SK-N-SH (cell line): ENCODE results near the gene DMD. TPM values are rescaled to one million over a fixed set of nuclear protein-coding genes. Genes with fewer than 3 reads are reported as not detected.
A peak's percentile ranks its signal among the peaks of the same experiment; 100 is the strongest.

Source experiments
- CTCF ChIA-PET: fragments of 300-600, 350-600 bp; formaldehyde crosslinking; extraction: SDS; loops from one replicate; lab custom pipeline; 2021; lab: Yijun Ruan, JAX
- POLR2A ChIA-PET: fragments of 350-600 bp; sonication (Branson Sonifier 250); formaldehyde crosslinking; extraction: SDS; loops from one replicate; lab custom pipeline; 2020; ENCODE audit warnings: antibody characterized with exemption, inconsistent platforms; lab: Yijun Ruan, JAX
- DNase-seq: peaks from one replicate; pipeline ENCODE4 v3.0.0; 2012
- H2AFZ ChIP-seq: fragments of 200-600 bp; sonication (generic); 2 replicates; pipeline ENCODE4 v1.8.1; 2016; ENCODE audit warnings: antibody characterized with exemption, mild to moderate bottlenecking, low read depth
- H3F3A ChIP-seq: fragments of 200-600 bp; sonication (generic); replicated peaks from 2 replicates; pipeline ENCODE3; 2016; ENCODE audit warnings: antibody characterized with exemption, mild to moderate bottlenecking; ENCODE audit not compliant: insufficient read depth
- H3K27ac ChIP-seq, 2 experiments: fragments of 200-500 bp in 1 of 2; fragments of 200-600 bp in 1 of 2; sonication (Bioruptor generic) in 1 of 2; sonication (generic), shearing (Covaris generic) in 1 of 2; 2 replicates each; pipeline versions ENCODE4 v1.5.1 to v1.6.1; 2014 to 2016; ENCODE audit warnings: low read depth in 2 of 2, inconsistent platforms in 1 of 2, low read length in 1 of 2, mild to moderate bottlenecking in 1 of 2, mixed read lengths in 1 of 2
- H3K27me3 ChIP-seq: fragments of 200-600 bp; sonication (generic), shearing (Covaris generic); 2 replicates; pipeline ENCODE4 v1.6.1; 2016; ENCODE audit warnings: mixed run types; ENCODE audit not compliant: insufficient read depth
- H3K36me3 ChIP-seq, 2 experiments: fragments of 200-500 bp in 1 of 2; fragments of 200-600 bp in 1 of 2; sonication (Bioruptor generic) in 1 of 2; sonication (generic) in 1 of 2; replicated peaks in 1 of 2; 2 replicates each; pipeline versions ENCODE3 to v1.5.1; 2014 to 2016; ENCODE audit warnings: low read length in 1 of 2, mild to moderate bottlenecking in 1 of 2; ENCODE audit not compliant: insufficient read depth in 2 of 2, control insufficient read depth in 1 of 2
- H3K4me1 ChIP-seq, 2 experiments: fragments of 200-500 bp in 1 of 2; fragments of 200-600 bp in 1 of 2; sonication (Bioruptor generic) in 1 of 2; sonication (generic), shearing (Covaris generic) in 1 of 2; 2 replicates each; pipeline versions ENCODE4 v1.5.1 to v1.6.1; 2014 to 2016; ENCODE audit warnings: low read depth in 1 of 2, low read length in 1 of 2, mixed run types in 1 of 2; ENCODE audit not compliant: insufficient read depth in 2 of 2, control insufficient read depth in 1 of 2
- H3K4me2 ChIP-seq: fragments of 200-600 bp; sonication (generic), shearing (Covaris generic); 2 replicates; pipeline ENCODE4 v1.6.1; 2017; ENCODE audit warnings: mixed run types
- H3K4me3 ChIP-seq, 2 experiments: fragments of 200-500 bp in 1 of 2; fragments of 200-600 bp in 1 of 2; sonication (Bioruptor generic) in 1 of 2; sonication (generic), shearing (Covaris generic) in 1 of 2; 2 replicates each; pipeline versions ENCODE4 v1.5.1 to v1.8.1; 2014 to 2016; ENCODE audit warnings: low read depth in 2 of 2, inconsistent platforms in 1 of 2, low read length in 1 of 2, mild to moderate bottlenecking in 1 of 2, mixed read lengths in 1 of 2, moderate library complexity in 1 of 2
- H3K79me2 ChIP-seq: fragments of 200-600 bp; sonication (generic); 2 replicates; pipeline ENCODE4 v1.8.1; 2017; ENCODE audit warnings: mild to moderate bottlenecking; ENCODE audit not compliant: insufficient read depth
- H3K9ac ChIP-seq: fragments of 200-600 bp; sonication (generic); 2 replicates; pipeline ENCODE4 v1.6.1; 2017; ENCODE audit warnings: mixed run types
- H3K9me2 ChIP-seq: fragments of 200-600 bp; sonication (generic); 2 replicates; pipeline ENCODE4 v1.6.1; 2017; ENCODE audit warnings: mixed run types
- H3K9me3 ChIP-seq: fragments of 200-600 bp; sonication (generic); 2 replicates; pipeline ENCODE4 v1.6.1; 2017; ENCODE audit warnings: mixed run types, mild to moderate bottlenecking, moderate library complexity
- H4K20me1 ChIP-seq: fragments of 200-600 bp; sonication (generic); 2 replicates; pipeline ENCODE4 v1.6.1; 2017; ENCODE audit warnings: mild to moderate bottlenecking, mixed run types; ENCODE audit not compliant: insufficient read depth
- ELF1 ChIP-seq: IDR thresholded peaks from 2 replicates; pipeline ENCODE4 v1.4.0; 2012
- EP300 ChIP-seq, 2 experiments: IDR thresholded peaks; 2 replicates each; pipeline versions ENCODE4 v1.4.0 to v1.6.1; 2012; ENCODE audit warnings: borderline replicate concordance in 1 of 2, low read depth in 1 of 2, low read length in 1 of 2
- EZH2phosphoT487 ChIP-seq: fragments of 200-600 bp; sonication (generic); IDR thresholded peaks from 2 replicates; pipeline ENCODE4 v1.6.1; 2017; ENCODE audit warnings: low read depth, mixed run types, mild to moderate bottlenecking, antibody characterized with exemption, moderate library complexity, borderline replicate concordance
- FOXJ3 ChIP-seq: sonication (generic); formaldehyde crosslinking; IDR thresholded peaks from 2 replicates; pipeline ENCODE4 v1.5.1; 2020; ENCODE audit warnings: mild to moderate bottlenecking, missing genetic modification reagents
- GABPA ChIP-seq: IDR thresholded peaks from 2 replicates; pipeline ENCODE4 v1.4.0; 2012; ENCODE audit warnings: low read depth, mild to moderate bottlenecking
- GATA2 ChIP-seq: sonication (generic); formaldehyde crosslinking; IDR thresholded peaks from 2 replicates; pipeline ENCODE4 v1.5.0; 2020; ENCODE audit warnings: mild to moderate bottlenecking, missing genetic modification reagents
- IRF3 ChIP-seq: fragments of 150-350 bp; IDR thresholded peaks from 2 replicates; pipeline ENCODE4 v1.6.1; 2016; ENCODE audit warnings: mild to moderate bottlenecking, low read depth, low read length
- JUND ChIP-seq: IDR thresholded peaks from 2 replicates; pipeline ENCODE4 v1.4.0; 2012
- MAX ChIP-seq: IDR thresholded peaks from 2 replicates; pipeline ENCODE4 v1.4.0; 2012; ENCODE audit warnings: low read depth
- MEF2A ChIP-seq: IDR thresholded peaks from 2 replicates; pipeline ENCODE4 v1.4.0; 2012; ENCODE audit warnings: low read depth, borderline replicate concordance
- MXI1 ChIP-seq: IDR thresholded peaks from 2 replicates; pipeline ENCODE4 v1.6.1; 2012; ENCODE audit warnings: mild to moderate bottlenecking, low read depth, low read length, improper control_type of control experiment
- NFIC ChIP-seq: IDR thresholded peaks from 2 replicates; pipeline ENCODE4 v1.4.0; 2012; ENCODE audit warnings: borderline replicate concordance
- NRF1 ChIP-seq: IDR thresholded peaks from 2 replicates; pipeline ENCODE4 v1.6.1; 2012; ENCODE audit warnings: low read depth, mild to moderate bottlenecking, low read length
- PBX3 ChIP-seq: IDR thresholded peaks from 2 replicates; pipeline ENCODE4; 2012
- RAD21 ChIP-seq: IDR thresholded peaks from 2 replicates; pipeline ENCODE4 v1.6.1; 2012; ENCODE audit warnings: mild to moderate bottlenecking, low read length
- RCOR1 ChIP-seq: fragments of 150-350 bp; IDR thresholded peaks from 2 replicates; pipeline ENCODE4 v1.6.1; 2017; ENCODE audit warnings: antibody characterized with exemption, low read length
- RFX5 ChIP-seq: IDR thresholded peaks from 2 replicates; pipeline ENCODE4 v1.6.1; 2012; ENCODE audit warnings: mild to moderate bottlenecking, improper control_type of control experiment, low read length
- RXRA ChIP-seq: IDR thresholded peaks from 2 replicates; pipeline ENCODE4 v1.4.0; 2012; ENCODE audit warnings: low read depth, mild to moderate bottlenecking, borderline replicate concordance
- SIN3A ChIP-seq: IDR thresholded peaks from 2 replicates; pipeline ENCODE4 v1.6.1; 2012; ENCODE audit warnings: low read depth, mild to moderate bottlenecking, low read length, moderate library complexity, borderline replicate concordance
- SMC3 ChIP-seq: IDR thresholded peaks from 2 replicates; pipeline ENCODE4 v1.6.1; 2012; ENCODE audit warnings: low read depth, low read length, improper control_type of control experiment
- TAF1 ChIP-seq: IDR thresholded peaks from 2 replicates; pipeline ENCODE4 v1.6.1; 2012; ENCODE audit warnings: low read depth, mild to moderate bottlenecking, low read length, moderate library complexity, borderline replicate concordance
- TCF12 ChIP-seq: IDR thresholded peaks from 2 replicates; pipeline ENCODE4 v1.4.0; 2012
- TEAD4 ChIP-seq: IDR thresholded peaks from 2 replicates; pipeline ENCODE4 v1.4.0; 2012; ENCODE audit warnings: mild to moderate bottlenecking, borderline replicate concordance; ENCODE audit not compliant: insufficient read depth
- YY1 ChIP-seq: IDR thresholded peaks from 2 replicates; pipeline ENCODE4 v1.4.0; 2012; ENCODE audit warnings: low read depth, mild to moderate bottlenecking
- ZBTB33 ChIP-seq: IDR thresholded peaks from 2 replicates; pipeline ENCODE4 v1.4.0; 2012; ENCODE audit warnings: low read depth, borderline replicate concordance
- WGBS: methylation state at CpG from one replicate; pipeline ENCODE4 v1.1.6; 2017; ENCODE audit warnings: low lambda C conversion rate; 5-methylcytosine and 5-hydroxymethylcytosine counted together
- polyA plus RNA-seq, 3 experiments: library from polyadenylated mRNA; depleted of rRNA; stranded (reverse); fragments of >200 nt; gene quantifications; 2 replicates each; pipeline ENCODE4 v1.2.3, GENCODE V29; 2012

DMD gene
- polyA plus RNA-seq, 1 of the 3 experiments (the other 2 are of a cell fraction) = 3.9 TPM

- POLR2A ChIA-PET = interaction anchor here (0.6 kb wide), 1 partner anchor 305 kb away, joined by 3 read pairs; no protein-coding TSS in a partner anchor
- no peak for TF ChIP-seq GATA2 (CRISPR knock-in tag)
- no peak for TF ChIP-seq EZH2phosphoT487
- no peak for TF ChIP-seq RAD21
- TF ChIP-seq JUND = no peak
- TF ChIP-seq TAF1 = no peak
- no peak for TF ChIP-seq PBX3
- no peak for TF ChIP-seq GABPA
- no peak for TF ChIP-seq EP300 (IDR thresholded peaks at IDR 0.05; ENCODE audit: borderline replicate concordance in 1 of 2, low read depth in 1 of 2, low read length in 1 of 2)
- TF ChIP-seq RFX5 = no peak
- TF ChIP-seq TCF12 = no peak
- no peak for TF ChIP-seq MAX
- TF ChIP-seq MXI1 = no peak
- no peak for TF ChIP-seq TEAD4
- no peak for TF ChIP-seq RCOR1
- no peak for TF ChIP-seq NRF1
- no peak for TF ChIP-seq SIN3A
- no peak for TF ChIP-seq ELF1
- TF ChIP-seq, all 33 proteins: peak for 0
- Histone ChIP-seq H3K4me1 (no peaks in the 10 kb centered on the region), H3K4me2 (no peak overlapping the region), H3F3A (peaks cover 8% of the 10 kb centered on the region), H3K9ac (no peak overlapping the region), H4K20me1 (no peaks in the 10 kb centered on the region), H3K79me2 (no peaks in the 10 kb centered on the region), H3K9me3 (no peaks in the 10 kb centered on the region), H2AFZ (peak overlapping the region; percentile 23; the same call in 1 of the 2 replicates), H3K36me3 (no peaks in the 10 kb centered on the region), H3K27ac (no peak overlapping the region), H3K4me3 (no peak overlapping the region), H3K9me2 (no peaks in the 10 kb centered on the region), H3K27me3 (no peaks in the 10 kb centered on the region)
- CTCF ChIA-PET = no interaction called here
- 49% methylated on average over 2 of the region's 2 CpGs for WGBS
- no peak for DNase-seq
These were observed 1874.0 kb downstream of the DMD start for GRCh38 chrX:31337332-31337731.

- no peak overlapping the region for H3K4me2 ChIP-seq
- H2AFZ ChIP-seq = no peak overlapping the region
- H3F3A ChIP-seq = peaks cover 10% of the 10 kb centered on the region
- H3K9me3 ChIP-seq = no peaks in the 10 kb centered on the region
- CTCF ChIA-PET = no interaction called here
- POLR2A ChIA-PET = no interaction called here
- no peak overlapping the region for H3K9ac ChIP-seq
- H3K9me2 ChIP-seq = no peaks in the 10 kb centered on the region
- H3K79me2 ChIP-seq = no peaks in the 10 kb centered on the region
- no peaks in the 10 kb centered on the region for H4K20me1 ChIP-seq
- 39% methylated on average over 2 of the region's 2 CpGs for WGBS
- no peak for DNase-seq
- H3K27ac ChIP-seq = no peak overlapping the region
- H3K27me3 ChIP-seq = no peaks in the 10 kb centered on the region
- peaks cover 0 to 3% of the 10 kb centered on the region in 2 experiments; a peak in 1 of 4 replicates for H3K4me1 ChIP-seq
- H3K36me3 ChIP-seq = no peaks in the 10 kb centered on the region
- H3K4me3 ChIP-seq = no peak overlapping the region
- TF ChIP-seq PBX3 (no peak), RXRA (no peak), RCOR1 (no peak), SMC3 (no peak), NFIC (no peak), YY1 (no peak), GATA2 (CRISPR knock-in tag) (no peak), JUND (no peak), RFX5 (no peak), IRF3 (no peak), ZBTB33 (no peak), MXI1 (no peak), MEF2A (no peak), FOXJ3 (CRISPR knock-in tag) (no peak)
These were observed 1874.9 kb downstream of the DMD start for GRCh38 chrX:31336419-31336818.
